GM18505 (cell line): ENCODE results near the gene ZBTB48.

Source experiments
- ATAC-seq: cut with Tn5 transposase; IDR thresholded peaks from one replicate; pipeline ENCODE4 v1.9.1; 2021; ENCODE audit not compliant: unreplicated experiment
- POLR2A ChIP-seq: IDR thresholded peaks from 4 replicates; pipeline ENCODE4 v1.6.1; 2011; ENCODE audit warnings: borderline replicate concordance; ENCODE audit not compliant: insufficient read depth, insufficient read length; ENCODE audit errors: extremely low read depth

The ZBTB48 gene

DNA sequence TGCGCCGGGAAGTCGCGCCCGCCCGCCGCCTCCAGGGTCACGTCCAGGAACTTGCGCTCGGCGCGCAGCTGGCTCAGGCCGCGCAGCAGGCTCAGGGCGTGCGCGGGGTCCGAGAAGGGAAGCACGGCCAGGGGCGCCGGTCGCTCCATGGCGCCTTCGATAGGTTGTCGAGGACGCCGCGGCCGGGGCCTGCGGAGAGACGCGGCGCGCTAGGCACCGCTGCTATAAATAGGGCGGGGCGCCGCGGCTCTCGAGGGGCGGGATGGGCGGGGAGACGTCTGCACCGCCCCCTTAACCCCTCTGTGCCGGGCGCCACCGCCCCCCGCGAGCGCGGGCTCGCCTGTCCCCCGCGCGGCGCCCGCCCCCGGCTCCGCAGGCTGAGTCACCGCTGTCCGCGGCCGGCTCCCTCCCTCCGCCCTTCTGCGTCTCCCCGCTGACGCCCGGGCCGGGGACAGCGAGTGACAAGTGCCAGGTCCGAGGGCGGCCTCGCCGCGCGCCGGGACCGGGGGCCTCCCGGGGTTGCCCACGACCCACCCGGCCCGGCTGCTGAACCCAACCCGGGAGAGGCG is 23.0 kb downstream of the ZBTB48 start, which contains the start of gene KLHL21:
TSS of gene KLHL21 (minus strand) at position 201 of the 569 bp plus-strand sequence. CDS start at position 149, 52 bp downstream.
- ATAC-seq: peak; percentile 60
- peak; percentile 93 for TF ChIP-seq POLR2A

DNA sequence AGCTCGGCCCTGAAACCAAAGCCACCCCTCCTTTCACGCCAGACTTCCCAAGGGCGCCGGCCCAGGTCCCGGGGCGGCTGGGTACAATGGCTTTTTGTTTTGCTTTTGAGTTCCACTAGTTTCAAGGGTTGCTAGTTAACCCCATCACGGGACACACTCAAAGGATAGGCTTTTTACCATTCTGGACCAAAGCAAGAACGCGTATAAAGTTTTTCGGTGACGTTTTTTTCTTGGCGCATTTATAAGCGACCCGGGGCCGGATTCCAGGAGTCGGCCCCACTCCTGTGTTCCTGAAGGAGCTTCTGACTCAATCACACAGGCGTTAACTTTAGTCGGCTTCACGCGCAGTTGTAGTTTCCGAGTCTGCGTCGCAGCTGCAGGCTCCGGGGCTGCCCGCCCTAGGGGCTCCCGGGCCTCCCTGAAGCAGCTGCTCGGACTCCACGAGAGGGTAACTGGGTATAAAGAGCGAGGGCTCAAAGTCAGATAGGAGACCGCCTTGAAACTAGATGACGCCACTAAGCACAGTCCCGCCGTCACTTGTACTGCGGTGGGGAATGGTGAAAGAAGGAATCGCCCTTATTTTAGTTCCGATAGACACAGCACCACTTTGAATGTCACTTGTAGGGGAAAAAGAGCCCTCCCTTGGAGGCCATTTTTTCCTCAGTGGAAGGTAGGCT is 23.6 kb downstream of the ZBTB48 start:
- peak; percentile 29 for ATAC-seq
- TF ChIP-seq POLR2A: peak; percentile 52

DNA sequence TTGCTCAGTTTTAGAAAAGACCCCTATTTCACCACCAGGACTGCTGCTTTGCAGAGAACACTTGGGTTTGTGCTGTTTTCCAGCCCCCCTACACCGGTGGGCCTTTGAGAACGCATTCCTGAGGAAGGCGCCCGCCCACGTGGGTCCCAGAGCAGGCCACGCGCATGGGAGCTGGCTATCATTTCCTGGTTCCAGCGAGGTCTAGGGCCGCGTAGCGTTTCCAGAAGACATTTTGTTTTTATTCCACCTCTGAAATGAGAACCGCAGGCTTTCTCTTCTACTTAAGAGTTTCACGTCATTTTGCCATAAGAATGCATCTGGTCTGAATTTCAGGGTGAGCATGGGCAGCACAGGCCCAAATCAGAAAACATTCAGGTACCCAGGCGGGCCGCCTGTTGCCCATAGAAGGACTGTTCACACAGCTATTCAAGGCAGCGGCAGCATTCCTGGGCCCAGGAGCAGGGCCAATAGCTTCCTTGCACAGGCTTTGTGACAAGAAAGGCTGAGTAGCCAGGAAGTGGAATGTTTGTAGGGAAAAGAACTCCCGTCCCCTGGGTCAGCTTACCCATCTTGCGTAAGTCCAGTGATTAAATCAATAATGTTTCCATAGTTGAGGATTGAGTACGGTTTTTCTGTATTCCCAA is 24.2 kb downstream of the ZBTB48 start:
- no peak for ATAC-seq
- no peak for TF ChIP-seq POLR2A

DNA sequence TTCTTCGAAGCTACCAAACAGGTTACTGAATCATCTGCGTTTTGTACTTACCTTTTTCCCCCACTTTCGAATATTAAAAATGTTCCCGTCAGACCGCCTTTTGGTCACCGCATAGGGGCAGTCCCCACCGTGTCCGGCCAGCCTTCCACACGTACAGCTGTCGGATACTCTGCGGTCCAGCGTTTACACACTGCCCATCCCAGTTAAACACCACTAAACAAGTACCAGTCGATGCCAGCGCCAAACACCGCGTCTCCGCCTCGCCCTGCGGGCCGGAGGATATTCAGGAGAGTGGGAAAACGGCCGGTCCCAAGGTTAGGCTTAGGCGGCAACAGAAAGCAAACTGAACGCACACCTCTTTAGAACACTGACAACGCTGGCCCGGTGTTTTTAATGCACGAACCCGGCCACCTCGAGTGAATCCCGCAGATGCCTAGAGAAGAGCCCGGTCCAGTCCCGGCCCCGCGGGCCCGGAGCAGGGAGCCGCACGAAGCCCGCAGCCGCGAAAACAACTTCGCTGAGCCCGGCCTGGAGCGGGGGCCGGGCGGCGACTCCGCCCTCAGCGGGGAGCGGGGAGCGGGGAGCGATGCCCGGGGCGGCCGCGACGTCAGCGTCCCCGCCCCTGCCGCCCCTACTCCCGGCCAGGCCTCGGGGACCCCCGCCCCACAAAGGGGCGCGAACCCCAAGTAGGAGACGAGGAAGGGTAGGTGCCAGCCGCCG is 33.0 kb downstream of the ZBTB48 start:
- ATAC-seq: peak; percentile 34
- no peak for TF ChIP-seq POLR2A

DNA sequence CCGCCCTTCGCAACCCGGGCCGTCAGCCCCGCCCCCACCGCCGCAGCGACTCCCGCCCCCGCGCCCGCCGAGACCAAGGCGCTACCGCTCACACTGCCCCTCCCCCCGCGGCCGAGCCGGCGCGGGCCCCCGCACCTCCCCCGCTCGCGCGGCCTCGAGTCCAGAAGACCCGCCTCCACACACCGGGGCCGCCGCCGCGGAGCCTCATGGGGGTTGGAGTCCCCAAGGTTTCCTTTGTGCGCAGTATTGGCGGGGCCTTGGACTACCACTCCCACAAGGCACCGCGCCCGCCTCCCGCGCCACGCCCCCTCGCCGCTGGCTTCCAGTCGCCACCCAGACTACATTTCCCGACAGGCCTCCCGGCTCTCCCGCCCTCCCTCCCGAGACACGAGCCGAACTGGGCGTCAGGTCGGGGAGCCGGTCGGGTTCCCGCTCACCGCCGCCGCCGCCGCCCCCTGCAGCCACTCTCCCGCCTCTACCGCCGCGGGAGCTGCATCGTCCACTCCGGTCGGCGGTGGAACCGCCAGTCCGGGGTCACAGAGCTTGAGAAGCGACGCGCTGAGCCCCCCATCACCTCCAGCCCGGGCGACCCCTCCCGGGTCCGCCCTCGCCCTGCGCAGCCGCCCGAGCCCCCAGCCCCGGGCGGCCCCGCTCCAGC is 33.7 kb downstream of the ZBTB48 start, which contains the start of gene PHF13:
TSS of gene PHF13 (plus strand) at position 371 of the 658 bp plus-strand sequence. CDS start 336 bp downstream, outside the sequence.
- peak; percentile 88 for ATAC-seq
- TF ChIP-seq POLR2A: peak; percentile 19

DNA sequence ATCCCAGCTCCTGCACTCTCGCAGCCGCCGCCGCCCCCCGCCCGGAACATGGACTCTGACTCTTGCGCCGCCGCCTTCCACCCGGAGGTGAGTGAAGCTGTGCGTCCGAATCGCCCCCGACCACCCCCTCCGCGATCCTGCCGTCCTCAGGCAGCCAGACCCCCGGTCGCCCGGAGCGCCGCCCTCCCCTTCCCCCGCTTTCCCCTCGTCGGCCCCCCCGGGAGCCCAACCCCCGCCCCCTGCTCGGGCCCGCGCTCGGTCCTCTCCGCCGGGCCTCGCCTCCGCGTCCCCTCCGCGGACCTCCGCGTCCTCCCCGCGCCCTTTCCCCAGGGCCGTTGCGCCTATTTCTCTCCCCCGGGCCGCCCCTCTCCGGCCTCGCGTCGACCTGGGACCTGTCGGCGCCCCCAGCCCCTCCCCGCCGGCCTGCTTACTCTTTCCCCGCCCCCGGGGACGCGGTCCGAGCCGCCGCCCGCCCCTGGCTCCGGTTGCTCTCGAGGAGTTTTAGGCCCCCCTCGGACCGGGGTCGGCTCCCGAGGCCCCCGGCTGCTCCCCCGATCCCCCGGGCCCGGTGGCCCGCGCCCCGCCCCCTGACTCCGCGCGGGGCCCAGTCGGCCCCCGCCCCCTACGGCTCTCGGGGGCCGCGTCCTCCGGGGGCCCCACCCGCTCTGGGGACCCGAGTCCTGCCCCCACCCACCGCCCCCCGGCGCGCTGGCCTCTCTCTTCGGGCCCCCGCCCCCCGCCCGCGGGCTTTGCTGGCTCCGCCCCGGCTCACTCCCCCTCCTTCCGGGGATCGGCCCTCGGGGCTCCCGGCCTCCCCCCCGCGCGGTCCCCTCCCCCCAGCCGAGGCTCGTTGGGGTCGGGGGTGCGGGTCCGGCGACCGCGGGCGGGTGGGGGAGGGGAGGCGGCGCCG is 34.5 kb downstream of the ZBTB48 start:
- no peak for TF ChIP-seq POLR2A
- ATAC-seq: no peak

DNA sequence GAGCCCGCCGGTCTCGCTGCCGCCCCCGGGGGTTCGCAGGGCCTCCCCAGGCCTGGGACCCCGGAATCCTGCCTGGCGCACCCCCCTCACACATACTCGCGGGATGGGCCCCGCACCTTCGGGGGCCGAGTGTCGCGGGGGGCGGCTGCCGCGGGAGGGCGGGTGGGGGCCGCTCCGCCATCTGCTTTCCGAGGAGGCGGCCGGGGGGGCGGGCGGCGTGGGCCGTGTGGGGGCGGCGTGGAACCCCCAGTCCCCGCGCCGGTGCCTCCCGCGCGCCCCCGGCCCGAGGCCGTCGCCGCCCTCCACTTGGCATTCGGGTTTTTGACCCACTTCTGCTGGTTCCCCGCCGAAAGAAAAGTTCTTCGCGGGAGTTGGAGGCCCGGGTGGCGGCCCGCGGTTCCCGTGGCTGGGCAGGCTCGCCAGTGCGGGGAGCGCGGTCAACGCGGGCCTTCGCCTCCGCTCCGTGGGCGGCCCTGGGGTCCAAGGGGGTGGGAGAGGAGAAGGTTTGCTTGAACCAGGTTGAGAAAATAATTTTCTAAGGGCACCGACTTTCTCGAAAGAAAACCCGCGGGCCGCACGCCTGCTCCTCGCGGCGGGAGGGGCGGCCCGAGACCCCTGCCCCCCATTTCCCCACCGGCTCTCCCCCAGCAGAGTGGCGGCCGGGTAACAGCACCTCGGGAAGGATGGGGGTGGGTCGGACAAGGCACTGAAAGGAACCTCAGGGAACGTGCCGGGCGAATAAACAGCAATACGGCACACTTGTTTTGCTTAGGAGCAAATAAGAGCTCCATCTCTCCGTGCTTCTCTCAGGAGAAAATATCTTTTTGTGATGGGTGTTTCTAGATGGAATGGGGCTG is 35.4 kb downstream of the ZBTB48 start:
- no peak for ATAC-seq
- TF ChIP-seq POLR2A: no peak

DNA sequence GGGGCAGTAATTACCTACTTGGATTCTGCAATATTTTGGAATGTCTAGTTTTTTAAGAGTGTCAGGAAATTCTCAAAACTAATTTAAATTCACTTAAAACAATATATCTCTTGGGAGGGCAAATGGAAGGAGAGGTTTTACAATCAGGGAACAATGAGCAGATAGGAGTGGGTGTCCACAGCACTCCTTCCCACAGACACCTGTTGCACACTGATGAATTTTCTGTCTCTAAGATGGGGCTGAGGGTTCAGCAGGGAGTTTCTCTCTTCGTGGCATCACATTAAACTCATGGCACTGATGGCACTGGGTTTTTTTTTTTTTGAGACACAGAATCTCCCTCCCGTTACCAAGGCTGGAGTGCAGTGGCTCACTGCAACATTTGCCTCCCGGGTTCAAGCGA is 39.3 kb downstream of the ZBTB48 start:
- no peak for ATAC-seq
- TF ChIP-seq POLR2A: no peak

DNA sequence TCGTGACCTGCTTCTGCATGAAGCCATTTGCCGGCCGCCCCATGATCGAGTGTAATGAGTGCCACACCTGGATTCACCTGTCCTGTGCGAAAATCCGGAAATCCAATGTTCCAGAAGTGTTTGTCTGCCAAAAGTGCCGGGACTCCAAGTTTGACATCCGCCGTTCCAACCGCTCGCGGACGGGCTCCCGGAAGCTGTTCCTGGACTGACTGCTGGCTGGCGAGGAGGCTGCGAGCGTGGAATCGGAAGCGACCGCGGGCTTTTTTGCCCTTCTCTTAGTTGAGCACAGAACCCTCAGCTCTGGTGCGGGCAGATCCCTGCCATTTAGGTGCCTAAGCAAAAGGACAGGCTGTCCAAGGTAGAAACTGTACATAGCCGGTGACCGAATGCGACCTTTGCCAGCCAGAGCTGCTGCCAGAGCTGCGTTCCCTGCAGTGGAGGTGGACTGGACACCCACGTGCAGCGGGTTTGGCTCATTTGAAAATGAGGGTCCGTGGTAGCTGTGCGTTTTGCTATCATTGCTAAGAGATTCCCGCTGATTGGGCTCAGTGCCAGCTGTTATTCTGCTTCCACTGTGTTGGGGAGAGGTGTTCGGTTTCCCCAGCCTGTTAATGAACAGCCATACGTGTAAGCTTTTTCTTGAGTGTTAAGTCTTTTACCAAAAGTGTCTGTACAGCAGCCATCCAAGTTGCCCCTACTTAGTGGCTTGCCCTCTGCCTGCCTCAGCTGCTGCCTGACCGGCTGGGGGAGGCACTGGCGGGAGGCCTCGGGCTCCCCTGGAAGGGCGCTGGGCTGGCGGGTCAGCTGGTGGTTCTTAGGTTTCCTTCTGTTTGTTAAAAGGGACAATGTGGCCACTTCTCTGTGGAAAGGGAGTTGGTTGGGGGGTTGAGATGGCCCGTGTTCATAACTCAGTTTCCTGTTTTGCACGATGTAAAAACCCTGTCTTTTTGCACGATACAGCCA is 41.9 kb downstream of the ZBTB48 start:
- no peak for ATAC-seq
- TF ChIP-seq POLR2A: no peak
